Measurements from ENCODE around the gene PLEKHG7.
"Not testable (repeated sequence)": the region's sequence is repeated elsewhere in the genome, so short reads cannot be mapped to it uniquely, and the experiment has no call there.

PLEKHG7 gene

DNA sequence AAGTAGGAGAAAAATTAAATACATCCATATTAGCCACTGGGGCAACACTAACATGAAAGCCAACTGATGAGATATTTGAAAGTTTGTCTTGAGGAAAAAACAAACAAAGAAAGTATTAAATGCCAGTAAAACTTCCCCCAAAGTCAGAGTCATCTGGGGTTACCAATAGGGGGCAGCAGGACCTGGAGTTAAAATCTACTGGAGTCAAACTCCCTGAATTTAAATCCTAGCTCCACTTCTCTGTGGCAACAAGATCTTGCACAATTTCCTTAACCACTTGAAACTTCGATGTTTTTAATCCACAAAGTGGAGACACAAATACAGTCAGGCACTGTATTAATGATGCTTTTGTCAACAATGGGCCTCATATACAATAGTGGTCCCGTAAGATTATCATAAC, 14.4 kb downstream of the PLEKHG7 start:
- no peak for DNase-seq

DNA sequence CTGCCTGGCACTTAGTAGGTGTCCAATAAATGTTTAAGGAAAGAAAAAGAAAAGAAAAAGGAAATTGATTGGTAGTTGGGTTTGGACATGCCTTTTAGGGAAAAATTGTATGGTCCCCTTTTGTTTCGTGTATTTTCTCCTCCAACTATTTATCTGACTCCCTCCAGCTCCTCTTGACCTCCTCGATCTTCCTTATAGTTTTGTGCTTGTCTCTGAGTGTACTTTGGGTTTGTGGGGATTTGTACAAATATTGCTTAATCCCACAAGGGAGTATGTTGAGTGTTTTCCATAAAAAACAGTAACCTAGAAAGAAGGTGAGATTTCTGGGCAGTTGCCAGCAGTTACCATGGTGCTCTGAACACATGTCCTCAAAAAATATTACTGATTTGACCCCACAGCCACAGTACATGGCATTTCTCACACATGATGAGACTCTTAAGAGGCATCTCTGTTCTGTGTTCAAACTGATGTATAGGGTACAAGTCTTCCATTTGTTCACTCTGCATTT, 15.7 kb downstream of the PLEKHG7 start:
- no peak for DNase-seq

DNA sequence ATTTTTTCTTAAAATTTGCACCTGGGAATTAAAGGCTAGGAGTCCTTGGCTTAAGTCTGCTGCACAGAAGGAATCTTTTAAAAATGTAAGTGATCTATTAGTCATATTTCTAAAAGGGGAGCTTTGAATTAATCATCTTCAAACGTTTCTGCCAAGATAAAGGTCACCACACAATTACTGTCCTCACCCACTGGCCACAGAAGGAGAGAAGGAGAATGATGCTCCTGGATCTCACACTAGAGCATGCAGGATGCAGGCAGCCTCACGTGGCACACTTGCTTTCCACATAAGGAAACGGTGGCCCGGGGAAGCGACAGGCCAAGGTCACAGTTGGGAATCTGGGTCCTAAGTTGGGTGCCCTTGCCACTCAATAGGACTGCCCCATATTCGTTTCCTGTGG, 16.9 kb downstream of the PLEKHG7 start:
- DNase-seq: no peak

DNA sequence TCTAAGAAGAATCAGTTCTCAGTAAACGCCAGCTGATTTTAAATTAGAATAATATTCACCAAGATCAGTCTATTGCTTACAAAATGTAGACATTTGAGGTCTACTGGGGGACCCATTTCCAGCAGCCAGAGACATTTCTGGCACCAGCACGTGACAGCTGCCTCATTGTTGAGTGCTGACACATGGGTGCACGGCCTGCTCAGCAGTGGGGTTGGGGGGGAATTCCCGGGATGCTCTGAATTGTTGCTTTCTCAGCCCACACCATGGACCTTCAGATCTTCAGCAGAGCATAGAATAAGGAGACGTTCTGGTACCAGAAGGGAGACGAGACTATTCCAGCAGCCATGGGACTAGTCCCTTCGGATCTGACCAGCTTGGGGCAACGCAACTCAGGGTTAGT, 18.3 kb downstream of the PLEKHG7 start:
- no peak for DNase-seq

DNA sequence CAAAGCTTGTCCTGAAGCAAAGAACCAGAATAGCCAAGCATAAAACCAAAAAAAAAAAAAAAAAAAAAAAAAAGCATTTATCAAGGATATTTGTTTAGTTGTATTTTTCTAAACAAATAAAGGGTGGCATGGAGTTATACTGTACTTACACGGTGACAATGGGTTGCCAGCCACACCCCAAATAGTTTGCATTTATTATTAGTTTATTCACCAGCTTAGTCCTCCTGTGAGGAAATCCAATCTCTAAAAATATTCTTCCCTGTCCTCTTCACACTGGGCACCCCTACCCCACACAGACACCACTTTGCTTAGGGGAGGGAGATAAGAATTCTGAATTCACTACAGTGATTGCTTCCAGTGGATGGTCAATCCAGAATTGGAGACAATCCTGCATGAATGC, 18.9 kb downstream of the PLEKHG7 start:
- no peak for DNase-seq

DNA sequence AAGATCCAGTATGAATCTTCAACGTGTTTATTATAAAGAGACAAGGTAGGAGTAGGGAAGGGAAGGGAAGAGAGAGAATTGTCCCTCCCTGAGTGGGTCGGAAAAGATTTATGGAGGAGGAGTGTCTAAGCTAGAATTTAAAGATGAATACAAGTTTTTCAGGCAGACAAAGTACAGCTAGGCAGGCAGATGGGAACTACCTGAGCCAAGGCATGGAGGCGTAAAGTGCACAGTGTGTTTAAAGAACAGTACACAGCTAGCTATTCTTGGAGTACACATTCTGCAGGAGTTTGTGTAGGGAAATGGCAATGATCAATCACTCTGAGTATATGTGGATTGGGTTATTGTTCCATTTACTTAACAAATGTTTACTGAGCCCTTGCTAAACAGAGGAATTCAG, 20.1 kb downstream of the PLEKHG7 start:
- no peak for DNase-seq

DNA sequence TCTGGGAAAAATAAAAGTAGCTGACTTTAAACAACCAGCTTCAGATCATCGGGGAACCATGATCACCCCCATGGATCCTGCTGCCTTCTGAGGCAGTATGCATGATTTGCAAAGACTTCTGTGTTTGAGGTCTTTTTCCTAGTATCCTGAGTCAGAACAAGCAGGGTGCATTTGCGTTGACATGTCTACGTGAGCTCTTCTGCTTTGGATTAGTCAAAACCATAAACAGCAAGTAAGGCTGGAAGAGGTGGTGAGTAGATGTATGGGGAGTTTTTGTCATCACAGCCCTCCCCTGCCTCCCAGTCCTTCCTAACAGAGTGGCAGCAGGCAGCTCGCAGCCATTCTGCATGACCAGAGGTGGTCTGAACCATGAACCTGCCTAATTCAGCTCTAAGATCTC, 24.1 kb downstream of the PLEKHG7 start:
- DNase-seq: no peak

DNA sequence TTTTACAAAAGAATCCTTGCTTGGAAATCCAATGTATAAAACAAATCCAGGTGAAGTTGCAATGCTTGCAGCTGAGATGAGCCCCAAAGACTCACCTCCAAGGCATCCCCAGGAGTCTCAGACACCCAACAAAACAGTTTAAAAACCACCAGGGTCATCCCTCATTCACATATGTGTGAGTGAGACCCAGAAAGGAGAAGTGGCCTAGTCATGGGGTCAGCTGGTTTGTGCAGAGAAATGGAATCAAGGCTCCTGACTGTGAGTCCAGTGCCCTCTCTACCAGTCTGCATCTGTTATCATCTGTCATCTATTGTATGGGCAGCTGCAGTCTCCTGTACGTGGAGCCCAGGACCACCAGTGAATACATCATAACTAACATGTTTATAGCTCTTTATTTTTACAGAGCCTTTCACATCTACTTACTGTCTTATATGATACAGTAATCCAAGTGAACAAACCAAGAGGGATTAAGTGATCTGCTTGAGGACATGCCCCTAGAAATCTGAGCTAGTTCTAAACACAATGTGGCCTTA, 27.1 kb downstream of the PLEKHG7 start:
- DNase-seq: no peak

DNA sequence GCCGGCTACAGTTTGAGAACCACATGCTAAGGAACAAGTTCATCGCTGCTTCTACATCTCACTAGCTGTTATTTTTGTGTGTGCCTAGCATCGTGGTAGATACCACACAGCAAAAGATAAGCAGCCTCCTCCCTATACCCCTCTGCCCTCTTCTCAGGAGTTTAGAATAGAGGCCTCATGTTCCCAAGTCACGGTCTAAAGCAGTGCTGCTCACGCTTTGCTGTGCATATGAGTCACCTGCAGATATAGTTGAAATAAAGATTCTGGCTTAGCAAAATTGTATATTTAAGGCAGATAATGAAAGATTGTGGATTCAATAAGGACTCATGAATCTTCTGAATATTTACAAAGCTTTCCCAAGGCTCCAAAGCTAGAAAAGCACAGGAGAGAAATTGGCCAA, 28.0 kb downstream of the PLEKHG7 start:
- no peak for DNase-seq

DNA sequence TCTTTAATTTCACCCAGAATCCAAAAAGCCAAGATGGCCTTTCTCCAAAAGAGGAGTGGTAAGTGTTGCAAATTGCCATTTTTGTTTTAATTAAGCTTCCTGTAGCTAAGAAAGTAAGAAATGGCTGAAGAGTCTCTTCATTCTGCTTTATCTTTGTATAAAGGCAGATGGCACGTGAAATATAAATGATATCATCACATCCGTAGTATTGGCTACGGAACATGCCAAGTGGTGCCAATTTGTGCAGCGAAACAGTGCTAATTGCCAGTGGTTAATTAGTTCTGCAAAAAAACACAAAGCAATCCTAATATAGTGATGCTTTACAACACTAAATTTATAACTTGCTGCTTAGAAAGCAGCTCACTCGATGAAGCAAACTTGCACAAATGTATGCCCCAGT, 29.4 kb downstream of the PLEKHG7 start:
- DNase-seq: no peak

DNA sequence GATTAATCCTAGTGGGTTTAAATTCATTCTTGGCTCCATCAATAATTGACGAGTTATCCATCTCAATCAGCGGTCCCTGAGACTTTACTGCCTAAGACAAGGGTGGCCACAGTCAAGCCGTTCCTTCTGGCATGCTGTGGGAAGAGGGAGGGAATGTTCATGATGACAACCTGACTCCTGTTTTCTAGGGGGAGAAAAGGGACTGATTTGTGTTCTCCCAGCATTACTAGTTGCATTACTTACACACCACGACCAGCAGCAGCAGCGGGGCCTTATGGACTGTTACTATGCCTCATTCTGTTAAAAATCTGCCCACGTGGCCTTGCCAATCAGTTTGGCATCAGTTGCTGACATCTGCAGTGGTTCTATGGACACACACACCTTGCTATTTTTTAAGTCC, 29.9 kb downstream of the PLEKHG7 start:
- DNase-seq: no peak

DNA sequence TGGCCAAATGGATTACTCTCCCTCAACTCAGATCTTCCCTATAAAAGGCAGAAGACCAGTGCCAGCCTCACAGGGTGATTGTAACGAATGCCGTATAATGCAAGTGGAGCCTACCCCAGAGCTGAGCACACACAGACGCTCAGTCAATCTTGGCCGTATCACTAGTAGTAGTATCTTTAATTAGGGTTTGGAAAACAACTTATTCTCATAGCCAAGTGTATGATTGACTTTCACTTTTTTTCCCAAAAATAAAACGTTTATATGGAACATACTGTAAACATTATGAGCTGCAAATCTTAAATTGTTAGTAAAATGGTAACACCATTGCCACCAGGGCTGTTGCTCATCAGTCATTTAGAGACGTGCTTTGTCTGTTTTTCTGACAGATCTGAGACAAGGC, 30.4 kb downstream of the PLEKHG7 start:
- DNase-seq: no peak

DNA sequence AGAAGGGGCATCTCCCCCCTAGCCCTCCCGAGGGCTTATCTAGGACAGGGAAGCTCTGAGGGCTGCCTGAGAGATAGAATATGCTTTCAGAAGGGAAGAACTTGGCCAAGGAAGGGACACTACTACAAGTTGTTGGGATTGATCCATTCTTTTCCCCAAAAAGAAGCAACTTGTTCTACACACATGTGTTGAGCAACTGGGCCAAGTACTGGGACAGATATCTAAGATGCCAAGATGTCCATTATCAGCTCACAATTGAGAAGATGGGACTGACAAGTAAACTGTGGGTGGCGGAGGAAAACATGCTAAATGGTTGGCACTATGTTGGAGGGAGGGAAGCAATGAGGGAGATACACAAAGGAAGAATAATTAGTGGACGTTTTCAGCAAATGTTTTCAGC, 30.9 kb downstream of the PLEKHG7 start:
- no peak for DNase-seq

DNA sequence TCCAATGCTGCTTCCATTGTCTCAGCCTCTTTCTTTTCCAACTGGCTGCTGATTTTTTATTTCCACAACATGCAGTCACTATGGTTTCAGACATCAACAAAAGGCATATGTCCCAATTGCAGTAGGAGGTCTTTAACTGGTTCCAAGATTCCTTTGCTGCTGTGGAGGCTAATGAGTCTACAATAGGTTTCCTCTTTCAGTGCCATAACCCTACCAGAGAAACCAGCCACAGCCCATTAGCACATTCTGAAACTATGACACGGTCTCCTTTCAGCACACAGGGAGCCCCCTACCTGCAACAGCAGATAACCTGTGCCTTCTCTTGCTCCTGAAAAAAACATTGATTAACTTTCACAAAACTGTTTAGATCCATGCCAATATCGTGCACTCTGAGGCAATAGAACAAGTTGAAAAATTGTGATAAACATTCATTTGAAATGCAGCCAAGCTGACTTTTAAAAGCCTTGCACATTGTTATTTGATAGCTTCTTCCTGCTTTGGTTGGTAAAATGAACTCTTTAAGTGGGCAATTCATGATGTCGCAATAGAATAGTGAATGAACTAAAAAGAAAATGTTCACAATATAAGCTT, 32.4 kb downstream of the PLEKHG7 start:
- no peak for DNase-seq

DNA sequence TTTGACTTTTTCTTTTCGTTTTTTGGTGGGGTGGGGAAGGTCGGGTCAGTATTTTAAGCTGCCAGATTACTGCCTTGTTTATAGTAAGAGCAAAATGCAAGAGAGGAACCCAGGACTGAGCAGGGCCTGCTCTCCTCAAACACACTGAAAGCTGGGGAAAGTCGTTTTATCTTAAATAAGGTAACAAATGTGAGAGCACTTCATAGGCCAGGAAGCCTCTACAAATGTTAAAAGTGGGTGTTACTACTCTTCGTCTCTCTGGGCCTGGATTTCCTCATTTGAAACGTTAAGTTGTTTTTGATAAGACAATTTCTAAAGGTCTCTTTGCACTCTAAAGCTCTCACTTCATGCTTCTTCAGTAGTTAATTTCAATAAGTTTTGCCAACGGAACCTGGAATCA, 33.8 kb downstream of the PLEKHG7 start:
- no peak for DNase-seq

DNA sequence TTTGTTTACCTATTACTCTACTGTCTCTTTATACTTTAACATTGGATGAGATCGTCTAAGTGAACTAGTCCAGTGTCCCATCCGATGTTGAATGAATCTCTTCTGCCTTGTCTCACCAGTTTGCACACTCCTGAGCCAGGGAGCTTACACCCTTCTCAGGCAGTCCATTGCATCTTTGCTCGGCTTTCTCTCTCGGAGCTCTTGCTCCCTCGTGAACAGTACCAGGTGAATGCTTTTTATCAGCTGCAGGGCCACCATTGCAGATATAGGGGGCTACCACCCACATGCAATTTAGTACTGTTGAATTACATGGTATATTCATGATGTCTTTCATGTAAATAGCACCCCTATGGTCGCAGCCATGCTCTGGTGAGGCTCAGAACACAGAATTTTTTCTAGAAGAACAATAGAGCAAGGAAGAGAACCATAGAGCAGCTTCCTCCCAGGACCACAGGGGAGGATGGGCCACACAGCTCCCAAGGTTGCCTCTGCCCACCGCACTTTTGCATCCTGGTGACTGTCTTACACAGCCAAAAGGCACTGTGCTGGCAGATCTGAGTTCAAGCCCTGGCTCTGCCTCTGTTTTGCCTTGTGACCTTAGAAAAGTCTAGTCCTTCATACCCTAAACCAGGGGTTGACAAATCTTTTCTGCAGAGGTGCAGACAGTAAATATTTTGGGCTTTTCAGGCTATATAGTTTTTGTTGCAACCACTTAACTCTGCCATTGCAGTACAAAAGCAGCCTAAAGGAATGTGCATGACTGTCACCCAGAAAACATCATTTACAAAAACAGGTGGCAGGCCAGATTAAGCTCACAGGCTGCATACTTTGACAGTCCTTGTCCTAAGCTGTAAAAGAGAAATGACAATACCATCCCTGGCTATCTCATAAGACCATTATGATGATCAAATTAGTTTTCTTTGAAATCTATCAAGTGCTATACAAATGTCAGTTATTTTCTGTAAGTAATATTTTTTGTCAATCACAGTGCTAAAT, 35.4 kb downstream of the PLEKHG7 start:
- no peak for DNase-seq

DNA sequence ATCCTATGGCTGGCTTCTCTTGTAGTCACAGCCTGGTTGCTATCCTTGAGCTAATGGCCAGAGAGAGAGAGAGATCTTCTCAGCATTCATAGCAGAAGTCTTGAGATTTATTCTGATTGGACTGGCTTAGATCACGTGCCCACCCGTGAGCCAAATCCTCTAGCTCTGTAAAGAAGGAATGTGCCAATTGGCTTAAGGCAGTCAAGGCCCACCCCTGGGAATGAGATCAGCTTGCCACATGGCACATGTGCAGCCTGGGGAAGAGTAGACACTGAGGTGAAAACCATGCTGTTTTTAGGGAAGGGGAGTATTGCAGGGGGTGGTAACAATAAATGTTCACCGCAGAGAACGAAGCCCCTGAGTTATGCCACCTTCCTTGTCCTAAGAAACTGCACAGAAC, 36.3 kb downstream of the PLEKHG7 start:
- no peak for DNase-seq

DNA sequence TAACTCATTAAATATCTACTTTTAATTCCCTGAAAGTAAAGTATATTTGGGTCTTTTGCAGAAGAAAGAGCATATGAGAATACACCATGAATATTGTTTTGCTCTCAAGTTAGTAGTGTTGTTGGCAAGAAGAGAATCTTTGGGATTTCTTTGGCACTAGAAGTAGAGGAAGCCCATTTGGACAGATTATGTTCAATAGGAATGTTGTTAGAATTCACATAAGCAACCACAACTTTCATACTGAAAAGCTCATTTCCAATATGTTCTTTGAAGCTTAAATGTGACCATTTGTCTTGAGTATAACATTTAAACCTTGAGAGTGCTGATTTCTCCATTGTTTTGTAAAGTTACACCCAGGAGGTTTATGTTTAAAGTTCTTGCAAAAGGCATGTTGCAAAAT, 37.6 kb downstream of the PLEKHG7 start:
- DNase-seq: no peak

DNA sequence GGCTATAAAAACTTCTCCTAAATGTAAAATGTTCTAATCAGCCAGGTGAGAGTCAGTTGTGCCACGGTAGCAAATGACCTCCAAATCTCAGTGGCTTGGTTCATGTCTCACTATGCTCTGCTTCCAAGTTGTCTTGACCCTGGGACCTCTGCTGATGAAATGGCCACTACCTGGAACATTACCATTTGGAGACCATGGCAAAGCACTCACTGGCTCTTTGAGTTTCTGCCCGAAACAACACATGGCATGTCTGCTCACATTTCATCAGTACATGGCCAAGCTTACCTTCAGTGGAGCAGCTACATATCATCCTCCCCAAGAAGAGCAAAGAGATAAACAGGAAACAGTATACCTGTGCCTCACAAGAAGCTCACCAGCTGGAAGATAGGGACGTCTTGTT, 40.2 kb downstream of the PLEKHG7 start:
- DNase-seq: no peak

DNA sequence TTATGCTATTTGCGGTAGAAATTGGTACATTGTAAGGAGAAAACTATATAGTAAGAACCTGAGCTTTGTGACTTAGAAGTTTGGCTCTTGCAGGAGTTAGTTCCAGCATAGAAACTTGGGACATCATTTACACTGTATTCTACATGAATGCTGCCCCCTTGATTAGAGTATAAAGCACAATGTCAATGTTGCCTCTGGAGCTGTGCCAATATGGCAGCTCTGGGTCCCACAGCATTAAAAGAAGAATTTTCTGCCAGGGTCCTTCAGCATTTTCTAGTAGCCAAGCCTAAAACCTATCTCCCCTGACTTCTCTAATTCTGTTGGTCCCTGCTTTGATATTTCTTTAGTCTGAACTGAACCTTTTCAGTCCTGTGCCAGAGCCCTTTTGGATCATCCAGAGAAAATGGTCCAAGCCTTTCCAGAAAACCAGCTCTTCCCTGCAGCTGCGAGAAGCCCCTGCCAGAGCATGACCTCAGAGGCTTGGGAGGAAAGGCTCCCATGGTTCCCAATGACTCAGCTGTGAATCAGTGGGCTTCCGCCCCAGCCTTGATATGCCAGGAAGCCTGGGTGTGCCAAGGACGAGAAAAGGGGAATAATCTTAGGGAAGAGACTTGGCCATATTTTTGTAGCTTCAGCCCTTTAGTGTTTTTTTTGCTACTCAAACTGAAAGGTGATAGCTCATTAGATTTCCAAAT, 43.2 kb downstream of the PLEKHG7 start:
- DNase-seq: no peak

DNA sequence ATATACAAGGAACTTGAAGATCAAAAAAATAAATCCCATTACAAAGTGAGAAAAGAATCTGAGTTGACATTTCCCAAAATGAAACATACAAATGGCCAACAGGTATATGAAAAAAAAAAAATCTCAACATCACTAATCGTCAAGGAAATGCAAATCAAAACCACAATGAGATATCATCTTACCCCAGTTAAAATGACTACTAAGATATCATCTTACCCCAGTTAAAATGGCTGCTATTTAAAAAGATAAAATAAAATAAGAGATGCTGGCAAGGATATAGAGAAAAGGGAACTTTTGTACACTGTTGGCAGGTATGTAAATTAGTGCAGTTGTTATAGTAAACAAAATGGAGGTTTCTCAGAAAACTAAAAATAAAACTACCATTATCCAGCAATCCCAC, 44.4 kb downstream of the PLEKHG7 start:
- DNase-seq: no peak

DNA sequence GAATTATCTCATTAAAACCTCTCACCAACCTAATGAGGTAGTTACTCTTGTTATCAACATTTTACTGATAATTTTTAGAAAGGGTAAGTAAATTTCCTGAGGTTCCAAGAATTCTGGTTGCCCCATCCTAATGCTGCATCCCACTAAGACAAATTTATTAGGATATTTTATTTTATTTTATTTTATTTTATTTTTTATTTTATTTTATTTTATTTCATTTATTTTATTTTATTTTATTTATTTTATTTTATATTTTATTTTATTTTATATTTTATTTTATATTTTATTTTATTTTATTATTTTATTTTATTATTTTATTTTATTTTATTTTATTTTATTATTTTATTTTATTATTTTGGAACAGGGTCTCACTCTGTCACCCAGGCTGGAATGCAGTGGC, 46.9 kb downstream of the PLEKHG7 start:
- not testable (repeated sequence) for DNase-seq
